Thymus (tissue), 11 donors: ENCODE data around the gene C14orf119. TPM values are rescaled to one million over a fixed set of nuclear protein-coding genes. Genes with fewer than 3 reads are reported as not detected.

Experiments
- DNase-seq, 9 donors: peaks; one replicate each; pipeline ENCODE4 v3.0.0-alpha.2; 2013; ENCODE audit warnings: low spot score in 9 of 9, low read depth in 6 of 9, missing footprints in 1 of 9
- H3K27ac ChIP-seq, 2 donors: one replicate each; pipeline ENCODE4 v1.5.1; 2013; ENCODE audit warnings: control low read depth in 1 of 2, low read depth in 1 of 2, low read length in 1 of 2, mild to moderate bottlenecking in 1 of 2, moderate library complexity in 1 of 2
- H3K27me3 ChIP-seq, 2 donors: one replicate each; pipeline ENCODE4 v1.5.1; 2013; ENCODE audit warnings: low read length in 1 of 2; ENCODE audit not compliant: control insufficient read depth in 2 of 2, insufficient read depth in 1 of 2
- H3K36me3 ChIP-seq, 2 donors: one replicate each; pipeline ENCODE4 v1.5.1; 2013; ENCODE audit warnings: low read length in 1 of 2, mild to moderate bottlenecking in 1 of 2, moderate library complexity in 1 of 2; ENCODE audit not compliant: control insufficient read depth in 2 of 2, insufficient read depth in 2 of 2
- H3K4me1 ChIP-seq, 2 donors: one replicate each; pipeline ENCODE4 v1.5.1; 2013; ENCODE audit warnings: low read length in 2 of 2; ENCODE audit not compliant: control insufficient read depth in 2 of 2, insufficient read depth in 2 of 2
- H3K4me3 ChIP-seq, 2 donors: one replicate each; pipeline ENCODE4 v1.5.1; 2013; ENCODE audit warnings: low read length in 2 of 2, control low read depth in 1 of 2, mild to moderate bottlenecking in 1 of 2
- H3K9me3 ChIP-seq, 2 donors: one replicate each; pipeline ENCODE4 v1.5.1; 2013; ENCODE audit warnings: low read length in 1 of 2, mild to moderate bottlenecking in 1 of 2; ENCODE audit not compliant: control insufficient read depth in 2 of 2, insufficient read depth in 1 of 2
- WGBS: extraction: QIAGEN DNeasy Blood & Tissue Kit; methylation state at CpG from one replicate; pipeline ENCODE4 v1.1.7; 2013; 5-methylcytosine and 5-hydroxymethylcytosine counted together
- polyA plus RNA-seq: library from polyadenylated mRNA; stranded (reverse); fragments of 200-250 nt; gene quantifications from one replicate; pipeline ENCODE4 v1.2.3, GENCODE V29; 2013
- total RNA-seq: library from RNA; stranded (reverse); fragments of 120-200 nt; gene quantifications from one replicate; pipeline ENCODE4 v1.2.4, GENCODE V29; 2013
- donor health status: healthy.

The C14orf119 gene
- total and polyA plus RNA-seq, 2 donors = 43.6 to 52.9 TPM

- peaks cover 45 to 55% of the 10 kb centered on the region in 2 donors for H3K36me3 ChIP-seq
- H3K4me3 ChIP-seq = peak overlapping the region; percentile 62 to 77
- H3K4me1 ChIP-seq = peaks cover 15 to 24% of the 10 kb centered on the region in 2 donors
- H3K27ac ChIP-seq = peak overlapping the region in 1 of 2 donors; percentile 31
- peaks cover 0 to 1% of the 10 kb centered on the region in 2 donors for H3K9me3 ChIP-seq
- H3K27me3 ChIP-seq = peaks cover 0 to 12% of the 10 kb centered on the region in 2 donors
- WGBS = 4% methylated on average over 51 of the region's 51 CpGs
- DNase-seq = peak; percentile 65 to 91 (median 82)
Observed at GRCh38 chr14:23057757-23058653, 37.3 kb upstream of the C14orf119 start.

GRCh38 chr14:23058654-23059504, 36.4 kb upstream of the C14orf119 start:
- WGBS = 98% methylated on average over 32 of the region's 32 CpGs
- Histone ChIP-seq H3K36me3 (peaks cover 54 to 58% of the 10 kb centered on the region in 2 donors), H3K4me1 (peaks cover 15 to 24% of the 10 kb centered on the region in 2 donors), H3K4me3 (no peak overlapping the region), H3K27me3 (peaks cover 0 to 12% of the 10 kb centered on the region in 2 donors), H3K27ac (no peak overlapping the region), H3K9me3 (peaks cover 0 to 1% of the 10 kb centered on the region in 2 donors)
- no peak for DNase-seq

- no peak overlapping the region for H3K4me3 ChIP-seq
- H3K27me3 ChIP-seq = peaks cover 0 to 12% of the 10 kb centered on the region in 2 donors
- WGBS = 98% methylated on average over 17 of the region's 17 CpGs
- peaks cover 62 to 72% of the 10 kb centered on the region in 2 donors for H3K36me3 ChIP-seq
- DNase-seq = no peak
- no peak overlapping the region for H3K27ac ChIP-seq
- H3K9me3 ChIP-seq = peaks cover 0 to 1% of the 10 kb centered on the region in 2 donors
- peaks cover 15 to 22% of the 10 kb centered on the region in 2 donors for H3K4me1 ChIP-seq
Observed at GRCh38 chr14:23060536-23061260, 34.6 kb upstream of the C14orf119 start.

GRCh38 chr14:23062002-23062401, 33.3 kb upstream of the C14orf119 start:
- no peak for DNase-seq
- Histone ChIP-seq H3K36me3 (peaks cover 74 to 84% of the 10 kb centered on the region in 2 donors), H3K4me1 (peaks cover 6 to 9% of the 10 kb centered on the region in 2 donors), H3K9me3 (peaks cover 0 to 1% of the 10 kb centered on the region in 2 donors), H3K27ac (no peak overlapping the region), H3K4me3 (no peak overlapping the region), H3K27me3 (peaks cover 0 to 5% of the 10 kb centered on the region in 2 donors)
- WGBS = 90% methylated on average over 4 of the region's 4 CpGs

GRCh38 chr14:23063601-23064000, 31.7 kb upstream of the C14orf119 start:
- no peak for DNase-seq
- H3K9me3 ChIP-seq = peaks cover 0 to 1% of the 10 kb centered on the region in 2 donors
- peaks cover 0 to 5% of the 10 kb centered on the region in 2 donors for H3K4me1 ChIP-seq
- no peaks in the 10 kb centered on the region for H3K27me3 ChIP-seq
- H3K36me3 ChIP-seq = peaks cover 88 to 95% of the 10 kb centered on the region in 2 donors
- H3K27ac ChIP-seq = no peak overlapping the region
- WGBS = 98% methylated on average over 5 of the region's 5 CpGs
- H3K4me3 ChIP-seq = no peak overlapping the region

GRCh38 chr14:23066368-23066767, 28.9 kb upstream of the C14orf119 start:
- Histone ChIP-seq H3K27ac (no peak overlapping the region), H3K36me3 (peaks cover 70 to 80% of the 10 kb centered on the region in 2 donors), H3K4me1 (peaks cover 8 to 23% of the 10 kb centered on the region in 2 donors), H3K4me3 (no peak overlapping the region), H3K27me3 (no peaks in the 10 kb centered on the region), H3K9me3 (no peaks in the 10 kb centered on the region)
- 99% methylated on average over 3 of the region's 3 CpGs for WGBS
- DNase-seq = no peak

- Histone ChIP-seq H3K9me3 (no peaks in the 10 kb centered on the region), H3K27ac (no peak overlapping the region), H3K27me3 (no peaks in the 10 kb centered on the region), H3K4me1 (peaks cover 13 to 30% of the 10 kb centered on the region in 2 donors), H3K4me3 (no peak overlapping the region), H3K36me3 (peaks cover 65 to 78% of the 10 kb centered on the region in 2 donors)
- DNase-seq = no peak
- 97% methylated on average over 23 of the region's 23 CpGs for WGBS
Observed at GRCh38 chr14:23066855-23067744, 28.2 kb upstream of the C14orf119 start.
